ENCODE data around the gene SF1. TPM values are rescaled to one million over a fixed set of nuclear protein-coding genes. Genes with fewer than 3 reads are reported as not detected.

Gene SF1, protein sequence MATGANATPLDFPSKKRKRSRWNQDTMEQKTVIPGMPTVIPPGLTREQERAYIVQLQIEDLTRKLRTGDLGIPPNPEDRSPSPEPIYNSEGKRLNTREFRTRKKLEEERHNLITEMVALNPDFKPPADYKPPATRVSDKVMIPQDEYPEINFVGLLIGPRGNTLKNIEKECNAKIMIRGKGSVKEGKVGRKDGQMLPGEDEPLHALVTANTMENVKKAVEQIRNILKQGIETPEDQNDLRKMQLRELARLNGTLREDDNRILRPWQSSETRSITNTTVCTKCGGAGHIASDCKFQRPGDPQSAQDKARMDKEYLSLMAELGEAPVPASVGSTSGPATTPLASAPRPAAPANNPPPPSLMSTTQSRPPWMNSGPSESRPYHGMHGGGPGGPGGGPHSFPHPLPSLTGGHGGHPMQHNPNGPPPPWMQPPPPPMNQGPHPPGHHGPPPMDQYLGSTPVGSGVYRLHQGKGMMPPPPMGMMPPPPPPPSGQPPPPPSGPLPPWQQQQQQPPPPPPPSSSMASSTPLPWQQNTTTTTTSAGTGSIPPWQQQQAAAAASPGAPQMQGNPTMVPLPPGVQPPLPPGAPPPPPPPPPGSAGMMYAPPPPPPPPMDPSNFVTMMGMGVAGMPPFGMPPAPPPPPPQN
- 268 TPM for polyA plus RNA-seq (2013, experiment 1 of 2)
- 265 TPM for polyA plus RNA-seq (2013, experiment 2 of 2)

DNA sequence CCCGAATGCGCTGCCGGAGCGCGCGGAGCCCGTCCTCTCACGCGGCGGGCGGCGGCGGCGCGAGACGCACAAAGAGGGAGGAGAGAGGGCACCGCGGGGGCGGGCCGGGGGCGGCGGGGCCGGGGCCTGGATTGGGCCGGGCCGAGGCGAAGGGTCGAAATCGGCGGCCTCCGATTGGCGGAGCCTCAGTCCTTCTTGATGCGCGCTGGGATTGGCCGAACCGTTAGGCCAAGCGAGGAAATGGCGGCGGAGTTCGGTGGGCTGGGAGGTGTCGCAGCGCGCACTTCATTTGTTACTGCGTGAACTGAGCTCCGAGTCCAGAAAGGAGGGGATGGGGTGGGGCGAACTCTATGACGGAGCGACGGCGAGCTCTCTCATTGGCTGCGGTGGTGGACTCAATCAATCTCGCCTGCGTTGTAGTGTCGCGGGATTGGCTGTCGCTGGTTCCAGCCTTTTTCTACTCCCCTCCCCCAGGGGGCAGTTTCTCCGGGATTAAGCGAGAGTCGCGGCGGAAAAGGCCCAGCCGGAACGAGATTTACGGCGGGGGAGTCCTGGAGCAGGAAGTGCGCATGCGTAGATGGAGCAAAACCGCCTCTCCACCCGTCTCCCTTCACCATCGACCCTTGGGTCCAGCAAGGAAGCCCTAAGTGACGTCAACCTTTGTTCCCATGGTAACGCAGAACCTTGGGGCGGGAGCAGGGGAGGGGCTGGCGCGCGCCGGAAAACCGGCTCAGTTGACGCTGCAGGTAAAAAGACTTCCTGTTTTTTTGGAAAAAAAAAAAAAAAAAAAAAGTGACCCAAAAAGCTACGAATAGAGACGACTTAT lies at the start of gene SF1:
Gene SF1 (minus strand): TSS at position 70 of the 826 bp plus-strand sequence. CDS start 150 bp downstream, outside the sequence.
- no peak within 1 kb of the TSS for H4K5ac ChIP-seq (ENCODE audit: low read length)
- no peak within 1 kb of the TSS for H2AK5ac ChIP-seq (ENCODE audit: low read length)
- H3K4me1 ChIP-seq (ENCODE audit: control insufficient read depth, low read depth, low read length) = no peaks in the 10 kb centered on the region
- peak; percentile 100 for DNase-seq
- peak within 1 kb of the TSS; percentile 35 for H3K23ac ChIP-seq (ENCODE audit: low read length)
- peak within 1 kb of the TSS; percentile 96 for H3K4me3 ChIP-seq (ENCODE audit: low read length)
- H3K79me2 ChIP-seq (ENCODE audit: control insufficient read depth, insufficient read depth, low read length) = peaks cover 32% of the 10 kb centered on the region
- no peaks in the 10 kb centered on the region for H3K27me3 ChIP-seq (ENCODE audit: insufficient read depth, low read length, poor library complexity)
- peak within 1 kb of the TSS; percentile 98 for H3K56ac ChIP-seq (ENCODE audit: low read length)
- H3K9ac ChIP-seq (ENCODE audit: low read length) = peak within 1 kb of the TSS; percentile 98
- no peak within 1 kb of the TSS for H2BK5ac ChIP-seq (ENCODE audit: low read length)
- H4K8ac ChIP-seq (ENCODE audit: low read depth, low read length) = peak within 1 kb of the TSS; percentile 100
- H3K18ac ChIP-seq (ENCODE audit: low read length) = peak within 1 kb of the TSS; percentile 100
- no peak within 1 kb of the TSS for H2BK15ac ChIP-seq (replicated peaks; ENCODE audit: low read depth)
- H2BK120ac ChIP-seq (ENCODE audit: low read depth, low read length) = peak within 1 kb of the TSS; percentile 100
- H3K4ac ChIP-seq (ENCODE audit: low read depth, low read length) = peak within 1 kb of the TSS; percentile 100
- peaks cover 13% of the 10 kb centered on the region for H3K36me3 ChIP-seq (ENCODE audit: control insufficient read depth, insufficient read depth, low read length)
- H3K79me1 ChIP-seq (ENCODE audit: low read length) = peaks cover 9% of the 10 kb centered on the region
- WGBS (ENCODE audit: extremely low coverage, insufficient coverage, low lambda C conversion rate) = no CpG with 5 or more reads among the region's 80 CpGs
- peak within 1 kb of the TSS; percentile 66 for H3K4me2 ChIP-seq (ENCODE audit: low read length)
- H3K27ac ChIP-seq (ENCODE audit: low read depth, low read length) = peak within 1 kb of the TSS; percentile 100

DNA sequence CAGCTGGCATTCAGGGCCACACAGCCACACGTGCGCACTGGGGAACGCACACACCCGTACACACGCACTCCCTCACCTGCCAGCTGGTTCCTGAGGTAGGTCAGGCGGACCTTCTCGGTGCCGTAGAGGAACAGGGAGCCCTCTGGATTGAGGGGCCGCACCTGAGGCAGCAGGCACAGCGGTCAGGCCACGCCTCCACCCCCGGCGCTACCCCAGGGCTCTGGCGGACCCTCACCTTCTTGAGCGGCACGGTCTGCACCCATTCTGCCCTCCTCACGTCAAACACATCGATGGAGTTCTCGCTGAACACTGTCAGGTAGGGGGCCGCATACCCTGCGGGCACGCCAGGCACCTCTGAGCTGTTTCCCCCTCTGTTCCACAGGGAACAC lies 49.1 kb upstream of the SF1 start:
- Histone ChIP-seq H4K8ac (ENCODE audit: low read depth, low read length) (no peak overlapping the region), H4K5ac (ENCODE audit: low read length) (no peak overlapping the region), H2BK15ac (replicated peaks; ENCODE audit: low read depth) (no peak overlapping the region), H3K9ac (ENCODE audit: low read length) (no peak overlapping the region), H3K79me2 (ENCODE audit: control insufficient read depth, insufficient read depth, low read length) (no peaks in the 10 kb centered on the region), H3K4me3 (ENCODE audit: low read length) (no peak overlapping the region), H3K27me3 (ENCODE audit: insufficient read depth, low read length, poor library complexity) (no peaks in the 10 kb centered on the region), H3K56ac (ENCODE audit: low read length) (no peak overlapping the region), H3K4me1 (ENCODE audit: control insufficient read depth, low read depth, low read length) (no peaks in the 10 kb centered on the region), H2BK120ac (ENCODE audit: low read depth, low read length) (no peak overlapping the region), H3K4ac (ENCODE audit: low read depth, low read length) (no peak overlapping the region), H3K36me3 (ENCODE audit: control insufficient read depth, insufficient read depth, low read length) (no peaks in the 10 kb centered on the region), H2BK5ac (ENCODE audit: low read length) (no peak overlapping the region), H3K27ac (ENCODE audit: low read depth, low read length) (no peak overlapping the region), H3K18ac (ENCODE audit: low read length) (no peak overlapping the region), H2AK5ac (ENCODE audit: low read length) (no peak overlapping the region), H3K4me2 (ENCODE audit: low read length) (no peak overlapping the region), H3K23ac (ENCODE audit: low read length) (no peak overlapping the region), H3K79me1 (ENCODE audit: low read length) (no peaks in the 10 kb centered on the region)
- DNase-seq = no peak
- no CpG with 5 or more reads among the region's 22 CpGs for WGBS (ENCODE audit: extremely low coverage, insufficient coverage, low lambda C conversion rate)

GRCh38 chr11:64826578-64827450 lies 48.5 kb upstream of the SF1 start:
- no peak overlapping the region for H2BK5ac ChIP-seq (ENCODE audit: low read length)
- no peak overlapping the region for H3K56ac ChIP-seq (ENCODE audit: low read length)
- H4K5ac ChIP-seq (ENCODE audit: low read length) = no peak overlapping the region
- no peak overlapping the region for H4K8ac ChIP-seq (ENCODE audit: low read depth, low read length)
- H2BK15ac ChIP-seq (replicated peaks; ENCODE audit: low read depth) = no peak overlapping the region
- no peak overlapping the region for H3K4ac ChIP-seq (ENCODE audit: low read depth, low read length)
- H3K18ac ChIP-seq (ENCODE audit: low read length) = no peak overlapping the region
- H3K36me3 ChIP-seq (ENCODE audit: control insufficient read depth, insufficient read depth, low read length) = no peaks in the 10 kb centered on the region
- no peaks in the 10 kb centered on the region for H3K27me3 ChIP-seq (ENCODE audit: insufficient read depth, low read length, poor library complexity)
- H3K79me2 ChIP-seq (ENCODE audit: control insufficient read depth, insufficient read depth, low read length) = no peaks in the 10 kb centered on the region
- no CpG with 5 or more reads among the region's 52 CpGs for WGBS (ENCODE audit: extremely low coverage, insufficient coverage, low lambda C conversion rate)
- no peak overlapping the region for H3K4me3 ChIP-seq (ENCODE audit: low read length)
- H2BK120ac ChIP-seq (ENCODE audit: low read depth, low read length) = no peak overlapping the region
- no peaks in the 10 kb centered on the region for H3K79me1 ChIP-seq (ENCODE audit: low read length)
- no peak overlapping the region for H3K27ac ChIP-seq (ENCODE audit: low read depth, low read length)
- no peaks in the 10 kb centered on the region for H3K4me1 ChIP-seq (ENCODE audit: control insufficient read depth, low read depth, low read length)
- H3K23ac ChIP-seq (ENCODE audit: low read length) = no peak overlapping the region
- H2AK5ac ChIP-seq (ENCODE audit: low read length) = no peak overlapping the region
- no peak overlapping the region for H3K4me2 ChIP-seq (ENCODE audit: low read length)
- DNase-seq = no peak
- H3K9ac ChIP-seq (ENCODE audit: low read length) = no peak overlapping the region

GRCh38 chr11:64826062-64826461 lies 47.7 kb upstream of the SF1 start:
- no peak overlapping the region for H3K56ac ChIP-seq (ENCODE audit: low read length)

DNA sequence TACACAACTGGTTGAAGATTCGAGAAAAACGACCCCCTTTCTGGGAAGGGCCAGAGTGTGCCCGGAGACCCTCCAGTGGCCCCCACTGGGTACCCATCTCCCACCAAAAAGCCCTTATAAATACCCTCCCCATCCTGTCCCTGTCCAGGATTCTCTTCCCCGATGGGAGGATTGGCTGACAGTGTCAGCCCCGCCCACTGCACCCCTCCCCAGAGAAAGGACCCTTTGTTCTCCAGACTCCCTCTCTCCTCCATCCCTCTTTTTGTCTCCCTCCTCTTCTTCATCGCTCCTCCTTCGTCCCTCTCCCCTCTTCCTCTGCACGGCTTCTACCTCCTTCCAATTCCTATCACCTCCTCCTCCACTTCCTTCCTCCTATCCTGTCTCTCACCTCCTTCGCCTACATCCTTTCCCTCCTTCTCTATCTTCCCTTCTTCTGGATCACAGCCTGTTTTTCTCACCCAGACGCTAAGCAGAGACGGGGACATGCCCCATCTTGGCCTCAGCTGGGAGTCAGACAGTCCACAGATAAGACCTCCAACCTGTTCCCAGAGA lies 45.3 kb upstream of the SF1 start:
- H2BK5ac ChIP-seq (ENCODE audit: low read length) = no peak overlapping the region
- no peaks in the 10 kb centered on the region for H3K36me3 ChIP-seq (ENCODE audit: control insufficient read depth, insufficient read depth, low read length)
- 80% methylated on average over 3 of the region's 11 CpGs for WGBS (ENCODE audit: extremely low coverage, insufficient coverage, low lambda C conversion rate)

More at GRCh38 chr11:64826062-64826461, 47.7 kb upstream of the SF1 start:
- Histone ChIP-seq H2AK5ac (ENCODE audit: low read length) (no peak overlapping the region), H3K9ac (ENCODE audit: low read length) (no peak overlapping the region), H3K36me3 (ENCODE audit: control insufficient read depth, insufficient read depth, low read length) (no peaks in the 10 kb centered on the region), H3K27ac (ENCODE audit: low read depth, low read length) (no peak overlapping the region), H3K4me2 (ENCODE audit: low read length) (no peak overlapping the region), H3K4ac (ENCODE audit: low read depth, low read length) (no peak overlapping the region), H2BK15ac (replicated peaks; ENCODE audit: low read depth) (no peak overlapping the region), H3K27me3 (ENCODE audit: insufficient read depth, low read length, poor library complexity) (no peaks in the 10 kb centered on the region), H3K79me2 (ENCODE audit: control insufficient read depth, insufficient read depth, low read length) (no peaks in the 10 kb centered on the region), H3K4me3 (ENCODE audit: low read length) (no peak overlapping the region), H4K8ac (ENCODE audit: low read depth, low read length) (no peak overlapping the region), H3K23ac (ENCODE audit: low read length) (no peak overlapping the region), H3K79me1 (ENCODE audit: low read length) (no peaks in the 10 kb centered on the region), H3K4me1 (ENCODE audit: control insufficient read depth, low read depth, low read length) (no peaks in the 10 kb centered on the region), H2BK120ac (ENCODE audit: low read depth, low read length) (no peak overlapping the region), H4K5ac (ENCODE audit: low read length) (no peak overlapping the region), H2BK5ac (ENCODE audit: low read length) (no peak overlapping the region), H3K18ac (ENCODE audit: low read length) (no peak overlapping the region)
- no CpG with 5 or more reads among the region's 7 CpGs for WGBS (ENCODE audit: extremely low coverage, insufficient coverage, low lambda C conversion rate)
- no peak for DNase-seq

More for the DNA sequence above, 45.3 kb upstream of the SF1 start:
- Histone ChIP-seq H3K27ac (ENCODE audit: low read depth, low read length) (no peak overlapping the region), H3K4me1 (ENCODE audit: control insufficient read depth, low read depth, low read length) (no peaks in the 10 kb centered on the region), H4K5ac (ENCODE audit: low read length) (no peak overlapping the region), H3K79me1 (ENCODE audit: low read length) (no peaks in the 10 kb centered on the region), H3K9ac (ENCODE audit: low read length) (no peak overlapping the region), H3K4me3 (ENCODE audit: low read length) (no peak overlapping the region), H3K56ac (ENCODE audit: low read length) (no peak overlapping the region), H3K23ac (ENCODE audit: low read length) (no peak overlapping the region), H2BK15ac (replicated peaks; ENCODE audit: low read depth) (no peak overlapping the region), H3K27me3 (ENCODE audit: insufficient read depth, low read length, poor library complexity) (no peaks in the 10 kb centered on the region), H3K4ac (ENCODE audit: low read depth, low read length) (no peak overlapping the region), H3K79me2 (ENCODE audit: control insufficient read depth, insufficient read depth, low read length) (no peaks in the 10 kb centered on the region), H3K18ac (ENCODE audit: low read length) (no peak overlapping the region), H3K4me2 (ENCODE audit: low read length) (no peak overlapping the region), H4K8ac (ENCODE audit: low read depth, low read length) (no peak overlapping the region), H2AK5ac (ENCODE audit: low read length) (no peak overlapping the region), H2BK120ac (ENCODE audit: low read depth, low read length) (no peak overlapping the region)
- no peak for DNase-seq

Data from mesendoderm (in vitro differentiated cells).